Stomach (tissue), 9 donors: ENCODE measurements around the gene IARS2. TPM values are rescaled to one million over a fixed set of nuclear protein-coding genes. Genes with fewer than 3 reads are reported as not detected.
"Not testable (repeated sequence)": the region's sequence is repeated elsewhere in the genome, so short reads cannot be mapped to it uniquely, and the experiment has no call there.

ENCODE experiments used
- DNase-seq, 2 donors: peaks; one replicate each; pipeline versions ENCODE4 v3.0.0 to v3.0.0-alpha.2; 2013 to 2019
- H3K27ac ChIP-seq, 5 donors: fragments of 200-600 bp in 4 of 5; sonication (generic) in 4 of 5; one replicate each; pipeline ENCODE4 v1.5.1; 2013 to 2019; ENCODE audit warnings: mild to moderate bottlenecking in 1 of 5, moderate library complexity in 1 of 5
- H3K27me3 ChIP-seq, 3 donors: fragments of 200-600 bp; sonication (generic); one replicate each; pipeline ENCODE4 v1.5.1; 2017 to 2019; ENCODE audit warnings: mixed run types in 1 of 3
- H3K36me3 ChIP-seq, 4 donors: fragments of 200-600 bp; sonication (generic); 1 replicate in 3 of 4; 2 replicates in 1 of 4; pipeline ENCODE4 v1.5.1; 2016 to 2019
- H3K4me1 ChIP-seq, 4 donors: fragments of 200-600 bp; sonication (generic); one replicate each; pipeline ENCODE4 v1.5.1; 2016 to 2019
- H3K4me3 ChIP-seq, 4 donors: fragments of 200-600 bp; sonication (generic) in 3 of 4; one replicate each; pipeline ENCODE4 v1.5.1; 2016 to 2019; ENCODE audit warnings: mild to moderate bottlenecking in 1 of 4
- H3K9me3 ChIP-seq, 4 donors: fragments of 200-600 bp; sonication (generic); one replicate each; pipeline ENCODE4 v1.5.1; 2016 to 2019
- CTCF ChIP-seq, 7 experiments: fragments of 450-650 bp in 4 of 7; fragments of 200-600 bp in 3 of 7; sonication (generic) in 3 of 7; IDR thresholded peaks; one replicate each; pipeline ENCODE4 v1.5.1; 2016 to 2019; ENCODE audit warnings: antibody characterized with exemption in 7 of 7, control low read depth in 2 of 7, mild to moderate bottlenecking in 1 of 7
- EP300 ChIP-seq: sonication (generic); formaldehyde crosslinking; IDR thresholded peaks from one replicate; pipeline ENCODE4 v1.6.1; 2017; ENCODE audit warnings: antibody characterized with exemption
- POLR2A ChIP-seq, 4 donors: fragments of 450-650 bp; IDR thresholded peaks; one replicate each; pipeline ENCODE4 v1.6.1; 2016; ENCODE audit warnings: antibody characterized with exemption in 4 of 4, control low read depth in 2 of 4, mild to moderate bottlenecking in 1 of 4, moderate library complexity in 1 of 4
- POLR2AphosphoS5 ChIP-seq, 3 donors: sonication (generic); formaldehyde crosslinking; IDR thresholded peaks; one replicate each; pipeline ENCODE4 v1.6.1; 2016; ENCODE audit warnings: antibody characterized with exemption in 3 of 3
- WGBS, 5 donors: extraction: QIAGEN DNeasy Blood & Tissue Kit in 3 of 5; methylation state at CpG; one replicate each; pipeline versions ENCODE4 v1.1.5 to v1.1.7; 2013 to 2018; 5-methylcytosine and 5-hydroxymethylcytosine counted together
- intact Hi-C: fragments of 100-400 bp; cut with DNase I; formaldehyde crosslinking; loops from one replicate; pipeline ENCODE4 v1.15.1; 2023; ENCODE audit warnings: low total_unique reads
- polyA plus RNA-seq, 3 donors: library from polyadenylated mRNA; stranded (reverse); fragments of 200-250 nt; gene quantifications; one replicate each; pipeline ENCODE4 v1.2.3, GENCODE V29; 2013
- total RNA-seq, 5 donors: library from RNA; depleted of rRNA; stranded (reverse); fragments of >200 nt; gene quantifications; one replicate each; pipeline versions ENCODE4 v1.1.0 to v1.2.3, GENCODE V29; 2014 to 2016
- donor health status: healthy with polysubstance abuse.
- donor health status: Bipolar disorder and iron deficiency.
- donor health status: healthy.

The IARS2 gene
- total and polyA plus RNA-seq, 8 donors = 11.0 to 132 (median 35.3) TPM

GRCh38 chr1:220164517-220164916, 70.6 kb downstream of the IARS2 start:
- WGBS, 5 donors = 23 to 48% (median 38%) methylated on average over 2 of the region's 2 CpGs
- Histone ChIP-seq H3K4me1 (no peaks in the 10 kb centered on the region), H3K27ac (no peak overlapping the region), H3K36me3 (peaks cover 18 to 92% (median 78%) of the 10 kb centered on the region in 4 donors), H3K27me3 (no peaks in the 10 kb centered on the region), H3K9me3 (no peaks in the 10 kb centered on the region), H3K4me3 (no peak overlapping the region)
- TF ChIP-seq EP300 (no peak), POLR2AphosphoS5 (IDR thresholded peaks at IDR 0.05) (no peak), POLR2A (IDR thresholded peaks at IDR 0.05) (no peak), CTCF (IDR thresholded peaks at IDR 0.05) (no peak)
- DNase-seq = no peak
- intact Hi-C loops = no loop called here

DNA sequence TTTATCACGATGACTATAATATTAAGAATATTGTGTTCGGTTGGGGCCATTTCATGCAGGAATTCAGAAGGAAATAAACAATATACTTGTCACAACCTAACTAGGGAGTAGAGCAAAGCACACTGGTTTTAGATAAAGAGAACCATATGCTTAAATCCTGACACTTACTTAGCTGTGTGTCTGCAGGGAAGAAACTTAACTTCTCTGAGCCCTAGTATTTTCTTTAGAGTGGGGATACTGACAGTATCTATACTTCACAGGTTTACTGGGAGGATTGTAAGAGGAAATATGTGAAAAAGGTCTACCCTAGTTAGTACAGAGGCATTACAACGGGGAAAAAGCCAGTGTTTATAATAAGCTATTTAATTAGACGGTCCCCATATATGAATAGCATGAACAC, 72.9 kb downstream of the IARS2 start:
- no peak overlapping the region for H3K4me3 ChIP-seq
- H3K9me3 ChIP-seq = no peaks in the 10 kb centered on the region
- no peaks in the 10 kb centered on the region for H3K4me1 ChIP-seq
- no peak for DNase-seq
- peaks cover 40 to 92% (median 80%) of the 10 kb centered on the region in 4 donors for H3K36me3 ChIP-seq
- H3K27ac ChIP-seq = no peak overlapping the region
- 88 to 96% (median 92%) methylated on average over 4 of the region's 4 CpGs for WGBS, 5 donors
- intact Hi-C loops = no loop called here
- H3K27me3 ChIP-seq = no peaks in the 10 kb centered on the region
- TF ChIP-seq POLR2AphosphoS5 (IDR thresholded peaks at IDR 0.05) (no peak), CTCF (IDR thresholded peaks at IDR 0.05) (no peak), POLR2A (IDR thresholded peaks at IDR 0.05) (no peak), EP300 (no peak)

GRCh38 chr1:220169887-220170286, 76.0 kb downstream of the IARS2 start:
- DNase-seq, H3K9me3 ChIP-seq, H3K27me3 ChIP-seq, H3K4me1 ChIP-seq, H3K4me3 ChIP-seq, H3K27ac ChIP-seq, intact Hi-C loops: not testable (repeated sequence)
- peaks cover 40 to 89% (median 86%) of the 10 kb centered on the region in 4 donors for H3K36me3 ChIP-seq
- WGBS, 5 donors = 97 to 99% (median 98%) methylated on average over 4 of the region's 4 CpGs

DNA sequence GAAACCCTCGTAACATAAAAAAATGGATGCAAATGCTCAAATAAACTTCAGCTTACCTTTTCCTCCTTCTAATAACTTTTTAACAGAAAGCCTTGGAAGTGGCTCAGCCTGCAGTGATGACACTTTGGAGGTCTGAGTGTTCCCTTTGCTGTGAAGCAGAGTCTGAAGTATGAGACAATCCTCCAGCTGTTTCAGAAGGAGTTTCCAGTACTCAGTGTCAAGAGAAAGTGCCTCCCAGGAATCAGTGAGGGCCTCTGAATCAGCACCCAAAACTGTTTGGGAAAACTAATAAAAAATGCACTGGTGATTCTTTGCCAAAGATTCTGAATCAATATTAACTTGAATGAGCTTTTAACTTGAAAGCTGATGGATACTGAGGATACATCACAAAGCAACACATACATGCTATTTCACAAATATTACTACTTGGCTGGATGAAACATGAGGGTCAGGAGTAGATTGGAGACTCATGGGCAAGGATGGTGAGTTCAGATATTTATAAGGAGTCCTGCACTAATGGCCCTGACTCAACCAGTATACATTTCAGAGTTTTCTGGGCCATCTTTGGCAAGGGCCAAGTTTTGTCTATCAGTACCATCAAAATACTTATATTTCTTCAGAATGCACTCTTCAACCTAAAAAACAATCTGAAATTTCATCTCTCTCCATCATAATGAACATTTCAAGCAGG, 77.0 kb downstream of the IARS2 start:
- Histone ChIP-seq H3K27ac (no peak overlapping the region), H3K4me1 (no peaks in the 10 kb centered on the region), H3K36me3 (peaks cover 40 to 84% (median 78%) of the 10 kb centered on the region in 4 donors), H3K9me3 (no peaks in the 10 kb centered on the region), H3K27me3 (no peaks in the 10 kb centered on the region), H3K4me3 (no peak overlapping the region)
- DNase-seq = no peak
- intact Hi-C loops = no loop called here
- WGBS, 5 donors = 92 to 100% (median 97%) methylated on average over 1 of the region's 1 CpG
- TF ChIP-seq CTCF (IDR thresholded peaks at IDR 0.05) (no peak), POLR2A (IDR thresholded peaks at IDR 0.05) (no peak), POLR2AphosphoS5 (IDR thresholded peaks at IDR 0.05) (no peak), EP300 (no peak)

- H3K4me1 ChIP-seq = no peaks in the 10 kb centered on the region
- 100% methylated on average over 1 of the region's 1 CpG; no CpG with 5 or more reads in 1 of the 5 donors for WGBS, 5 donors
- H3K27ac ChIP-seq = no peak overlapping the region
- DNase-seq = no peak
- intact Hi-C loops = no loop called here
- no peaks in the 10 kb centered on the region for H3K9me3 ChIP-seq
- TF ChIP-seq POLR2A (IDR thresholded peaks at IDR 0.05) (no peak), CTCF (IDR thresholded peaks at IDR 0.05) (no peak), POLR2AphosphoS5 (IDR thresholded peaks at IDR 0.05) (no peak), EP300 (no peak)
- H3K27me3 ChIP-seq = no peaks in the 10 kb centered on the region
- H3K4me3 ChIP-seq = no peak overlapping the region
- peaks cover 4 to 71% (median 57%) of the 10 kb centered on the region in 4 donors for H3K36me3 ChIP-seq
Measured at GRCh38 chr1:220176540-220176939, 82.6 kb downstream of the IARS2 start.
